Central memory CD8-positive, alpha-beta T cell (primary cell): ENCODE results near the gene EXOC4.
"Not testable (repeated sequence)": the region's sequence is repeated elsewhere in the genome, so short reads cannot be mapped to it uniquely, and the experiment has no call there.

Experiments used
- ATAC-seq: fragments of 150-1000 bp; cut with Tn5 transposase; replicated peaks from 2 replicates; pipeline ENCODE4 v1.10.0; 2022; ENCODE audit warnings: mild to moderate bottlenecking, moderate FRiP score, moderate number of reproducible peaks; ENCODE audit not compliant: poor library complexity, severe bottlenecking; ENCODE audit errors: extremely low read depth
- DNase-seq, 2 donors: peaks; one replicate each; pipeline ENCODE4 v3.0.0; 2021; ENCODE audit warnings: low spot score in 2 of 2
- H3K27ac Mint-ChIP-seq: one replicate; pipeline ENCODE4 v1.8.0; 2022; ENCODE audit warnings: low read depth, mild to moderate bottlenecking, moderate library complexity, mixed read lengths
- H3K27me3 Mint-ChIP-seq: one replicate; pipeline ENCODE4 v1.8.0; 2022; ENCODE audit warnings: mixed read lengths
- H3K36me3 Mint-ChIP-seq: one replicate; pipeline ENCODE4 v1.8.0; 2022; ENCODE audit warnings: mild to moderate bottlenecking, moderate library complexity, mixed read lengths; ENCODE audit not compliant: insufficient read depth
- H3K4me1 Mint-ChIP-seq: one replicate; pipeline ENCODE4 v1.8.0; 2022; ENCODE audit warnings: mixed read lengths
- H3K4me3 Mint-ChIP-seq: one replicate; pipeline ENCODE4 v1.8.0; 2022; ENCODE audit warnings: mild to moderate bottlenecking, moderate library complexity, mixed read lengths
- H3K9me3 Mint-ChIP-seq: one replicate; pipeline ENCODE4 v1.8.0; 2022; ENCODE audit warnings: mixed read lengths

Gene EXOC4

DNA sequence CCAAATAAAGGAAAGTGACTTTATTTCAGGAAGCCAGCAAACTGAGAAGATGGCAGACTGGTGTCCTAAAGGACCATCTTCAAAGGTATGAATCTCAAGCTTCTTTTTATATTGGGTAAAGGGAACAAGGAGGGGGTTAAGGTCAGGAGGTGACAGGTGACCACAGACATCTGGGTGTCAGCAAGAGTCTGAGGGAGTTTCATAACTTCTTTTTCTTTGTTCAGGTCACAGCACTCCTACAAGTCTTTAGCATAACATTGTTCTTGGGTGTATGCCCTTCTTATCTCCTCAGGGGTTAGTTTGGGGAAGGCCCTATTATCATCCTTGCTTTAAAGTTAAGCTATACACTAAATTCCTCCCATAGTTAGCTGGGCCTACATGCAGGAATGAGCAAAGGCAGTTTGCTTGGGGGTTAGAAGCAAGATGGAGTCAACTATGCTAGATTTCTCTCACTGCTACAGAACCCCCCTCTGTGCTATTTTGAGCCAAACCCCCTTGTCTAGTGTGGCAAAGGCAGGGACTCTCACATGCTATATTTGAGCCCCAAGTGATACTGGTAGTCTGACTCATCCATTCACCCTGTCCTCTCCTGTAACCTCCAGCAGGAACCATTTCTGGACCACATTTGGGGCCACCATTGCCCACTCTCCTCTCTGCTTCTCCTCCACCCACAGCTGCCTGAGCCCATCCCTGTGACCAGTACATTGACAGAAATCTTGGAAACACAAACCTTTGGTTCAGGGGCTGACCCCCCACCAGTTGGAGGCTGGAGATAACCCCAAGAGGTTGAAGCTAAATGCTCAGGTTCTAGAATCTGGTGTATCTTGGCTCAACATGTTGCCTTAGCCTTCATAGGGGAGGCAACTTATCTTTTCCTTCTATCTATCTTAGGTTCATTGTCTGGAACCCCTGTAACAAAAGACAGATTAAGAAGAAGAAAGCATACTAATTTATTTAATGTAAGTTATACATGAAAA is 818.8 kb downstream of the EXOC4 start:
- H3K27ac Mint-ChIP-seq = no peak overlapping the region

DNA sequence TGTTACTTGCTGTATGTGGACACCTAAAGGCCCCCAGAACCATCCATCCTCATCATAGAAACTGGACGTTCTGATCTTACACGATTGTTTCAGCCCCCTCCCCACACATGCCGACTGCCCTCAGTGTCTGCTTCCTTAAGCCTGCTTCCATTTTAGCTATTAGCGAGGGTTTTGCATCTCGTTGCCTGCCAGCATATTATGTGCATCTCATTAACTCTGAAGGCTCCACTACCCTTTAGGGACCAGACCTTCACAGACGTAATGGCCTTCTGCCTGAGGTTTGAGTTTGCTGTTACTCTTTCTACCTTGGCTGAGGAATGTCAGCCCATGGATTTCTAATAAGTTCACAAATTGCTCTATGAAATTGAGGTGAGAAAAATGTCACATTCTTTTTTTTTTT is 820.4 kb downstream of the EXOC4 start:
- Mint-ChIP-seq H3K9me3 (peaks cover 6% of the 10 kb centered on the region), H3K27ac (no peak overlapping the region), H3K4me1 (no peaks in the 10 kb centered on the region), H3K27me3 (no peaks in the 10 kb centered on the region), H3K36me3 (no peaks in the 10 kb centered on the region), H3K4me3 (no peak overlapping the region)
- DNase-seq (no peak), ATAC-seq (no peak)

More for the DNA sequence above, 818.8 kb downstream of the EXOC4 start:
- DNase-seq (no peak), ATAC-seq (no peak)
- peaks cover 3% of the 10 kb centered on the region for H3K36me3 Mint-ChIP-seq
- no peaks in the 10 kb centered on the region for H3K27me3 Mint-ChIP-seq
- H3K9me3 Mint-ChIP-seq = peaks cover 6% of the 10 kb centered on the region
- H3K4me1 Mint-ChIP-seq = no peaks in the 10 kb centered on the region
- H3K4me3 Mint-ChIP-seq = no peak overlapping the region

DNA sequence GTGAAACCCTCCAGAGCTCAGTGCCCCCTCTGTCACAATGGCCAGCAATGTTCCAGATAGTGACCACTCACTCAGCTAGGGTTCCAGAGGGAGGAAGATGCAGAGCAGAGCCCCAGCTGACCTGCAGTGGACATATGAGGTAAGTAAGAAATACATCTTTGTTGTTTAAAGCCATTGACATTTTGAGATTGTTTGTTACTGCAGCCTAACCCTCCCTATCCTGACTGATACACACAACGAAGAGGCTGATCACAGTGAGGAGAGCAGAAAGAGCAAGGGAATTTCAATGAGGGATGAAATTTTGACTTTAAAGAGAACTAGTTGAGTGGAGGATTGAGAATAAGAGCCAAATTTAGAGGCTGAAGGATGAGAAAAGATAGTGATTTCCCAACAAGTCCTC is 822.9 kb downstream of the EXOC4 start:
- H3K36me3 Mint-ChIP-seq = no peaks in the 10 kb centered on the region
- no peak overlapping the region for H3K27ac Mint-ChIP-seq
- H3K27me3 Mint-ChIP-seq = no peaks in the 10 kb centered on the region
- no peaks in the 10 kb centered on the region for H3K4me1 Mint-ChIP-seq
- peaks cover 11% of the 10 kb centered on the region for H3K9me3 Mint-ChIP-seq
- ATAC-seq = no peak
- no peak for DNase-seq
- H3K4me3 Mint-ChIP-seq = no peak overlapping the region

DNA sequence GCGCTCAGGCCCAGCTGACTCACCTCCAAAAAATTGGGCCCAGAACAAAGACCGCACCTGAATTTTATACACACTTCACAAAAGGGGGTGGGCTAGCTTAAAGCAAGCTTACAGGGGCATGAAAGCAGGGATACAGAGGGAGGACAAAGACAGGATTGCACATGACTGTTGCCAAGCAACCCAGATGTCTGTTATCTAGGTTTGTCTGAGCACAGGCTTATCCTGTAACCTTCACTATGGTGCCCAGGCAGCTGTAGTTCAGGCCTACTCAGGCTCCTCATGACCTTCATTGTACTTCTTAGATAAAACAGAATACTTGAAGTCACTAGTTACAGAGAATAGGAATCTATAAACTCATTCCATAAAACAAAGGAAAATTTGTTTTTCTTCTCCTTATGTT is 824.7 kb downstream of the EXOC4 start:
- not testable (repeated sequence) for H3K4me3 Mint-ChIP-seq, H3K4me1 Mint-ChIP-seq, DNase-seq, H3K27ac Mint-ChIP-seq, ATAC-seq, H3K27me3 Mint-ChIP-seq, H3K36me3 Mint-ChIP-seq
- peaks cover 11% of the 10 kb centered on the region for H3K9me3 Mint-ChIP-seq

DNA sequence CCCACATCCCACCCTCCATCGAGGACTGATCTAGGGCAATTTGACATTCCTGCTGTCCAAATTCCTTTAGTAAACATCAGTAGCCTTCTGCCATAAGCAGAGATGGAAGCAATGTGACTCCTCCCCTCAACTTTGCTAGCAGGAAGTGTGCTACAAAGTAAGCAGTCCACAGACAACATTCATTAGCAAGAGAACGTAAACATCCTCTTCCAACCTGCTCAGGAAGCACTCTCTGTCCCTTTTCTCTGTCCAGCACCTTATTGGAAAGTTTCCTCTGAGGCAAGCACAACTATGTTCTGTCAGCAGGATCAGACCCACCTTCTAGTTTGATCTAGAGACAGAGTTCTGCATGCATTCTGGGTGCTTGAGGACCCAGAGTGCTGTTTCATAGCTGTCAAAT is 826.1 kb downstream of the EXOC4 start:
- no peak for ATAC-seq
- no peak overlapping the region for H3K4me3 Mint-ChIP-seq
- H3K4me1 Mint-ChIP-seq = no peaks in the 10 kb centered on the region
- peaks cover 11% of the 10 kb centered on the region for H3K9me3 Mint-ChIP-seq
- H3K36me3 Mint-ChIP-seq = no peaks in the 10 kb centered on the region
- no peak overlapping the region for H3K27ac Mint-ChIP-seq
- DNase-seq = no peak
- H3K27me3 Mint-ChIP-seq = no peaks in the 10 kb centered on the region

DNA sequence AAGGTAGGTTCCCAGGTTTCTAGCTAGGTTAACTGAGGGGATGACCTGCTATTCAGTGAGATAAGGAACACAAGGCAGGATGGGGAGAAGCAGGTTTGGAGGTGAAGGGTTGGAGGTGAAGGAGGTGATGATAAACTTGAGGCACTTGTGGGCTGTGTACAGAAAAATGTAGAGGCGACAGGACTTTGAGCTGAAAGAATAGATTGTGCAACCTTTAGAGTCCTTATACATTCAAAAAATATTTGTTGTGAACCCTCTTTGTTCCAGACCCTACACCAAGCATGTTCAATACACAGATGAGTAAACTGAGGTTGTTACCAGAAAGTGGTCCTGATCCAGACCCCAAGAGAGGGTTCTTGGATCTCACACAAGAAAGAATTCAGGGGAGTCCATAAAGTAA is 828.8 kb downstream of the EXOC4 start:
- no peaks in the 10 kb centered on the region for H3K27me3 Mint-ChIP-seq
- no peak overlapping the region for H3K4me3 Mint-ChIP-seq
- ATAC-seq = no peak
- H3K9me3 Mint-ChIP-seq = peaks cover 5% of the 10 kb centered on the region
- DNase-seq = no peak
- no peaks in the 10 kb centered on the region for H3K4me1 Mint-ChIP-seq
- H3K36me3 Mint-ChIP-seq = peaks cover 1% of the 10 kb centered on the region
- H3K27ac Mint-ChIP-seq = no peak overlapping the region

DNA sequence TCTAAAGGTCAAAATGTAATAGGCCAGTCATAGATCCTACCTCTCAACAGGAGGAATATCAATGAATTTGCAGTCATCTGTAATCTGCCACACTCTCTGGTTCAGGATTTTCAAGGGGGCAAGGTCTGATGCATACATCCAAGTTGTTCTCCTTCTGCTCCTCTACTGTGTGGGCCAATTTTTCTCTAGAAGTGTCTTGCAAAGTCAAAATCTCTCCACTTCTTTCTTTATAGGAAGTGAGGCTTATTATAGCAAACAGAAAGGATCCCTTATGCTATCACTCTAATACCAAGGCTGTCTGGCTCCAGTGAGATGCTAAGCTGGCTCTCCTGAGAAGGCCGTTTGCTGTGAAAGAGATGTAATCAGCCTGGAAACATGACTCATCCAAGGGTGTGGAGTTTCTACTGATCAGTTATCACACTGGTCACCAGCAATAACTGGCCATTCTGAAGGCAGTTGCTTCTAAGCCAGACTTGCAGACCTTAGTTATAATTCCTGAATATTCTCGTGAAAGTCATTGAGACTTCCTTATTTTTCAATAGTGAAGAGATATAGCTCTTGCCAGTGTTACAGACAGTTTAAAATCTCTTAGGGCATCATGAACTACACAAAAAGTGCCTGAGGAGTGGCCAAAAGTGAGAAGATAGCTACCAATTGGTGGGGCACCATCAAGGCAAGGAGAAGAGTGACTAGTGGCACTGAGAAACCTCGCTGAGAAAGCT is 831.0 kb downstream of the EXOC4 start:
- Mint-ChIP-seq H3K9me3 (peaks cover 12% of the 10 kb centered on the region), H3K27me3 (peaks cover 3% of the 10 kb centered on the region), H3K27ac (no peak overlapping the region), H3K4me3 (no peak overlapping the region), H3K36me3 (peaks cover 1% of the 10 kb centered on the region), H3K4me1 (no peaks in the 10 kb centered on the region)
- ATAC-seq (no peak), DNase-seq (no peak)

DNA sequence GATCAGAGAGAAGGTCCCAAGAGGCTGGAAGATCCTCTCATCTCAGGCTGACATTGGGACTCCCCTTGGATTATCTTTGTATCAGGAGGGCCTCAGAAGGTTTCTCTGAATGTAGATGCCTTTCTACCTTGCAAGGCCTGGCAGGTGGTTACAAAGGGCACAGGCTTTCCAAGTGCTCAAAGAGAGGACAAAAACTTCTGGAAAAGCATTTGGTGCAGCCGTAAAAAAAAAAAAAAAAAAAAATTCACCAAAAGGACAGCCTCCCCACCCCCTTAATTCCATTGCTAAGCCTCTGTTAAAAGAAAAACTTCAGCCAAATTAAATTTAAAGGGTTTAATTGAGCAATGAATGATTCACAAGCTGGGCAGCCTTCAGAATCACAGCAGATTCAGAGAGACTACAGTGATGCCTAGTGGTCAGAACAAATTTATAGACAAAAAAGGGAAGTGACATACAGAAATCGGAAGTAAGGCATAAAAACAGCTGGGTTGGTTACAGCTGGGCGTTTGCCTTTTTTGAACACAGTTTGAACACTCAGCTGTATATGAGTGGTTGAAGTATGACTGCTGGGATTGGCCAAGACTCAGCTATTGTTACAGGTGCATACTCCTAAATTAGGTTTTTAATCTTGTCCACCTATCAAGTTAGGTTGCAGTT is 831.7 kb downstream of the EXOC4 start:
- Mint-ChIP-seq H3K4me1 (no peaks in the 10 kb centered on the region), H3K27ac (no peak overlapping the region), H3K9me3 (peaks cover 17% of the 10 kb centered on the region), H3K27me3 (peaks cover 10% of the 10 kb centered on the region), H3K4me3 (no peak overlapping the region), H3K36me3 (peaks cover 1% of the 10 kb centered on the region)
- ATAC-seq = no peak
- DNase-seq = no peak

DNA sequence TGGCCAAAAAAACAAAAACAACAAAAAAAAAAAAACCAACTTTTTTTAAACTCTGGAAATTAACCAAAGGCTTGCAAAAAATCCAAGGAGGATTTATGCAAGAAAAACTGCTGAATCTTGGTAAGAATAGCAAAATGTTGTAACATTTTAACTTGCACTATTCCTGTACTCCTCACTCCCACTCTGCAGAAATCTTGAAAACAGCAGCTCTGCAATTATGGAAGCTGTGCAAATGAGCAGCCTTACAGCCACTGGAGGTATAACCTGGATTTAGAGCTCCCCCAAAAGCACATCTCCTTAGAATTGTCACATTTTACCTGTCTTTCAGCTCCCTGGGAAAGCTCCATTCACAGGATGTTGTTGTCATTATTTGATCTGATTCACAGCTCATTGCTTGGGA is 832.4 kb downstream of the EXOC4 start:
- no peak overlapping the region for H3K4me3 Mint-ChIP-seq
- H3K4me1 Mint-ChIP-seq = no peaks in the 10 kb centered on the region
- ATAC-seq (no peak), DNase-seq (no peak)
- H3K27me3 Mint-ChIP-seq = peaks cover 17% of the 10 kb centered on the region
- H3K27ac Mint-ChIP-seq = no peak overlapping the region
- peaks cover 1% of the 10 kb centered on the region for H3K36me3 Mint-ChIP-seq
- H3K9me3 Mint-ChIP-seq = peaks cover 20% of the 10 kb centered on the region

DNA sequence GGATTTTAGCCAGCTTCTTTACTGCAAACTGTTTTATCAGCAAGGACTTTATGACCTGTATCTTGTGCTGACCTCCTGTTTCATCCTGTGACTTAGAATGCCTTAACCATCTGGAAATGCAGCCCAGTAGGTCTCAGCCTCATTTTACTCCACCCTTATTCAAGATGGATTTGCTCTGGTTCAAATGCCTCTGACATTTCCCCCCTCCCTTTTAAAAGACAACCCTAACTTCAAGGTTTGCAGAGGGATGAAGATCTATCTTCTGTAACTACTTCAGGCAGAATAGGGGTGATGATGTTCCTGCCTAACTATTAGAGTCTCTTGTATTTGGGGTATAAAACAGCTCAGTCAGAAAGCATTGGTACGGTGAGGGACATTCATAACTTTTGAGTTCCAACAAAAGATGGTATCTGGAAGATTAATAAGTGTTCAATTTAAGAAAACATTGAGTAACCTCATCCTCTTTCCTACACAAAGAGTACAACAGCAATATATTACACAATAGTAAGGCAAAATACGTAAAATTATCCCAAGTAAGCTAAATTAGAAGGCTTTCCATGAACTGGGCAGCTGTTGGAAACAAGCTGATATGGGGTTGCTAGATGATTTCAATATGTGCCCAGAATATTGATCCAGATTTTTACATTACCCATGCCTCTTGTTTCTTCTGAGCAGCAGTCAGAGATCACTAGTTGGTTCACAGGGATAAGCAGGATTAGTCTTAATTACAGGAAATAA is 834.3 kb downstream of the EXOC4 start:
- DNase-seq (no peak), ATAC-seq (no peak)
- Mint-ChIP-seq H3K4me3 (no peak overlapping the region), H3K27me3 (peaks cover 20% of the 10 kb centered on the region), H3K27ac (no peak overlapping the region), H3K36me3 (peaks cover 1% of the 10 kb centered on the region), H3K4me1 (no peaks in the 10 kb centered on the region), H3K9me3 (peaks cover 25% of the 10 kb centered on the region)

DNA sequence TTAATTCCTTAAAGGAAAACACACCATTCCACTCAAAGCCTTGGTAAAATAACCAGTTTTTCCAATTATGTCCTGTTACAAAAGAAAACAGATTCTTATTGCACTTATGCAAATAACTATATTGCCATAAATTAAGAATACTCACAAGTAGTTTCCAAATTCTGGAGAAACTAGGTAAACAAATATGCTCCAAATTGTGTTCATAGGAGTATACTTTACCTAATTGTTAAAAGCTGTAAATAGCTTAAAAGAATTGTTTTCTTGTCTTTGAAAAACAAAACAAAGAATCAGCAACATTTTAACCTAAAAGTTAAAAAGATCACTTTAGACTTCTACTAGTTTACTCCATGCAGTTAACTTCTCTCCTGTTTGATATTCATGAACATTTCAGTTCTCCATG is 835.3 kb downstream of the EXOC4 start:
- ATAC-seq (no peak), DNase-seq (no peak)
- peaks cover 25% of the 10 kb centered on the region for H3K9me3 Mint-ChIP-seq
- H3K36me3 Mint-ChIP-seq = peaks cover 1% of the 10 kb centered on the region
- peaks cover 20% of the 10 kb centered on the region for H3K27me3 Mint-ChIP-seq
- H3K27ac Mint-ChIP-seq = no peak overlapping the region
- H3K4me3 Mint-ChIP-seq = no peak overlapping the region
- no peaks in the 10 kb centered on the region for H3K4me1 Mint-ChIP-seq

DNA sequence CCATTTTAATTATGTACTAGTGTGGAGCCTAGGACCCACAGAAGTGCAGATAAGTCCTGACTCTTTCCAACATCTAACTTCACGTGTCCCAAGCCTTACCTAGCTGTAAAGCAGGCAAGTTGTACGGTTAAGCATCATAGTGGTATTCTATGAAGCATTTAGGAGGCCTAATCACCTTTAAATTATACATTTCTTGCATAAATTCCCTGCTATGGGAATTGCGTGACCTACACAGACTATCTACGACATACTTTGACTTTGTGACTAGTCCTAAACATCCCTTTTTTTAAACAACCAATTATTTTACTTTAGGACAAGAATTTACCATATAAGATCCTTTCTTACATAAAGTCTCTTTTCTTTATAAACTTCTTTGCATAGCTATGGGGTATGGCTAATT is 836.6 kb downstream of the EXOC4 start:
- H3K4me1 Mint-ChIP-seq = no peaks in the 10 kb centered on the region
- ATAC-seq (no peak), DNase-seq (no peak)
- peaks cover 20% of the 10 kb centered on the region for H3K27me3 Mint-ChIP-seq
- no peak overlapping the region for H3K27ac Mint-ChIP-seq
- no peaks in the 10 kb centered on the region for H3K36me3 Mint-ChIP-seq
- no peak overlapping the region for H3K4me3 Mint-ChIP-seq
- peaks cover 33% of the 10 kb centered on the region for H3K9me3 Mint-ChIP-seq
